HG03025 (cell line): Measurements from ENCODE around the gene HNF1B.
"Not testable (repeated sequence)": the region's sequence is repeated elsewhere in the genome, so short reads cannot be mapped to it uniquely, and the experiment has no call there.

Experiments used
- ATAC-seq: cut with Tn5 transposase; IDR thresholded peaks from one replicate; pipeline ENCODE4 v1.9.1; 2021; ENCODE audit warnings: mild to moderate bottlenecking, moderate library complexity; ENCODE audit not compliant: unreplicated experiment, low FRiP score

HNF1B gene, protein sequence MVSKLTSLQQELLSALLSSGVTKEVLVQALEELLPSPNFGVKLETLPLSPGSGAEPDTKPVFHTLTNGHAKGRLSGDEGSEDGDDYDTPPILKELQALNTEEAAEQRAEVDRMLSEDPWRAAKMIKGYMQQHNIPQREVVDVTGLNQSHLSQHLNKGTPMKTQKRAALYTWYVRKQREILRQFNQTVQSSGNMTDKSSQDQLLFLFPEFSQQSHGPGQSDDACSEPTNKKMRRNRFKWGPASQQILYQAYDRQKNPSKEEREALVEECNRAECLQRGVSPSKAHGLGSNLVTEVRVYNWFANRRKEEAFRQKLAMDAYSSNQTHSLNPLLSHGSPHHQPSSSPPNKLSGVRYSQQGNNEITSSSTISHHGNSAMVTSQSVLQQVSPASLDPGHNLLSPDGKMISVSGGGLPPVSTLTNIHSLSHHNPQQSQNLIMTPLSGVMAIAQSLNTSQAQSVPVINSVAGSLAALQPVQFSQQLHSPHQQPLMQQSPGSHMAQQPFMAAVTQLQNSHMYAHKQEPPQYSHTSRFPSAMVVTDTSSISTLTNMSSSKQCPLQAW

GRCh38 chr17:37744961-37745800 is at the start of gene HNF1B:
HNF1B (minus strand) TSS chr17:37745059; CDS start chr17:37744884, 175 bp downstream.
- ATAC-seq = no peak

DNA sequence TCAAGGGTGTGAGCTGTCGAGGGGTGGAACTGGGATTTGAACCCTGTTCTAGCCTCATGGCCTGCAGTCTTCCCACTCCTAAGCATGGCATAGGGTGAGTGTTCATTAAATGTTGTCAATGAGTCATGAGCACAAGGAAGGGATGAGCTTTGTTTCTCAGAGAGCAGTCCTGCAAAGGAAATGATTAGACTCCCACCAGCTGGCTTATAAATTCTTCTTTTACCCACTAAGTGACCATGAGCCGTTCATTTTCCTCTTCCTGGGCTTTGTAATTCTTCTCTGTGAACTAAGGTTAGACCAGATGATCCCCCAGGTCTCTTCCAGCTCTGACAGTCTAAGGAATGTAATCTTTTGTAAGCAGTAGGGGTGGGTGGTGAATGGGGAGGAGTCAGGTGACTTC is 47.9 kb upstream of the HNF1B start:
- no peak for ATAC-seq

DNA sequence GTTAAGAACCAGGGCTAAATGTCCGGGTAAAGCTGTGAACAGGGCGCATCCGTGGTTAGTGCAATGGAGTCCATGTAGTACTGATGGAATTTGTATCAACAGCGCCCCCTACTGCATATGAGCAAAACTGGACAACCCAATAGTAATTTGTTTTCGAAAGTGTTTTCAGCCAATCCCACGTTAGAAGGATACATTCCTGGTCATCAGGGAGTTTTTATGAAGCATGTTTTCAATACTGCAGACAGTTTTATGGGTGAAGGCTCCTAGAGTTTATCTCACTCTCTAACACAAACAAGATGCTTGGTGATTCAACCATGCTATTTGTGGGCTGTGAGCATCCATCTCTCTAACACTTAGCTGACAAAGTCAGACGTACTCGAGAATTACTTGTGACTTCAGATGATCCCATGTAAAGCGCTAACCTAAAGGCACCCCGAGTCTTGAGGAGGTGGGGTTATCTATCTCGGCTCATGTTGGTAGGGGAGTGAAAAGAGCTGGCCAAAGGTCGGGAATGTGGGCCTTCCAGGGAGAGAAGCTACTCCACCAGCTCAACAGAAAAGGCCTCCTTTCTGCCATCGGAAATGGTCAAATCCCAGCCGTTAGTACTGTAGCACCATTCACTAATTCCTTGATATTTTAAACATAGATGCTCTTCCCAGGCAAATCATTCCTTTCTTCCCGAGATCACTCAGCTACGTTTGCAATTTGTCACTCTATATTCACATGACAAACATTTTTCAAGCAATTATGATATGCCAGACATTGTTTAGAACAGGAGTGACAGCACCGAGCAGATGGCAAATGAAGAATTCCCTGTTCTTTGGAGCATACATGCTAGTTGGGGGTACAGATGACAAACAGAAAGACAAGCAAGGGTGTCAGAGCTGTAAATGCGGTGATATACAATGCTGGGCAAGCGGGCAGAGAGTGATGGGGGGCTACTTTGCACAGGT is 46.9 kb upstream of the HNF1B start:
- ATAC-seq = no peak

DNA sequence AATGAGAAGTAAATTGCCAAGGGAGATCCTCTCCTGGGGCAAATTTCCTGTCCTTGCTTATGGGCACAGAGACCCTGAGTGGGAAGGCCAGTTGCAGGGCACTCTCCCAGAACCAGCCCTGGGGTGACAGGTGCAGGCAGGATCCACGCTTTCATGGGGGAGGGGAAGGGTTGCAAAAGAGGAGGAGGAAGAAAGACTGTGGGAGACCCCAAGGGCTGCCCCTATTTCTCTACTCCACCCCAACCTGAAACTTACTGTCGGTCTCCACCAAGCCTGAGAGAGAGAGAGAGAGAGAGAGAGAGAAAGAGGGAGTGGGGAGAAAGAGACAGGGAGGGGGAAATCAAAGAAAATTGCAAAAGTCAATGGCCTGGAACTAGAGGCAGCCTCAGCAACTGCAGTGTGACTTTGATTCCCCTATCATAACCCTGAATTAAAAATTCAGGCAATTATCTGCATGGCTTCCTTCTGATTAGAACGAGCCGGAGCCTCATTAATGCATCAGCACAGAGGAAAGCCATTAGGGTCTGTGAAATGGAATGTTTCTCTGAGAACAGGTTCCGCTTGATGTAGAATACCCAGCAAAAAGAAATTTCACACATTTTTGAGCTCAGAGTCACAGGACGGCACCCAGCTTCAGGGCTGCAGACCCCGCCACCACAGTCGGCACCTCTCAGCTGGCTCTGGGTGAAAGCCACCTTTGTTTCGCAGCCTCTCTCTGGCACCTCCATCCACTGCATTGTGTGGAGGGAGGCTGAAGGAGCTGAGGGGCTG is 45.1 kb upstream of the HNF1B start:
- ATAC-seq = no peak

DNA sequence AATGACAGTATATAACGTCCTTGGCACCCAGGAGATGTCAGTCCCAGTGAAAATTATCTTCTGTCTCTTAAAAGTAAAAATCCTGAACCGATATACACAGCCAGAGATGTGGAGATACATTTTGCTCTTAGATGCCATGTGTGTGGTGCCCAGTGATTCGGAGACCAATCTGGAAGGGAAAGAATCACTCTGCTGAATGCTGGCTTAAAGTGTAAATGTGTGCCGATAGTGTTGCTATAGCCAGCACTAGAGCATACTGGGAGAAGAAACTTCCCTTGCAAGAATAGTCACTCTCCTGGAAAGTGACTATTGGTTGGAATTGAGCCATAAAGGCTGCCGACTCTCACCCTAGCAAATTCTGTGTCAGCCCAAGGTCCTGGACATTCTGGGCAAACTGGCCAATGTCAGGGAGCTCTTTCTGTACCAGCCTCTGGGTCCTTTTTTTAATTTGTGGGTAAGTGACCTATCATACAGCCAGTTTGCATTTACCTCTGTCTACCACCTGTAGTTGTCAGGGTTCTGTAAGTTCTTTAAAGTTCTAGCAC is 44.2 kb upstream of the HNF1B start:
- ATAC-seq = no peak

GRCh38 chr17:37788526-37788925 is 43.7 kb upstream of the HNF1B start:
- no peak for ATAC-seq

DNA sequence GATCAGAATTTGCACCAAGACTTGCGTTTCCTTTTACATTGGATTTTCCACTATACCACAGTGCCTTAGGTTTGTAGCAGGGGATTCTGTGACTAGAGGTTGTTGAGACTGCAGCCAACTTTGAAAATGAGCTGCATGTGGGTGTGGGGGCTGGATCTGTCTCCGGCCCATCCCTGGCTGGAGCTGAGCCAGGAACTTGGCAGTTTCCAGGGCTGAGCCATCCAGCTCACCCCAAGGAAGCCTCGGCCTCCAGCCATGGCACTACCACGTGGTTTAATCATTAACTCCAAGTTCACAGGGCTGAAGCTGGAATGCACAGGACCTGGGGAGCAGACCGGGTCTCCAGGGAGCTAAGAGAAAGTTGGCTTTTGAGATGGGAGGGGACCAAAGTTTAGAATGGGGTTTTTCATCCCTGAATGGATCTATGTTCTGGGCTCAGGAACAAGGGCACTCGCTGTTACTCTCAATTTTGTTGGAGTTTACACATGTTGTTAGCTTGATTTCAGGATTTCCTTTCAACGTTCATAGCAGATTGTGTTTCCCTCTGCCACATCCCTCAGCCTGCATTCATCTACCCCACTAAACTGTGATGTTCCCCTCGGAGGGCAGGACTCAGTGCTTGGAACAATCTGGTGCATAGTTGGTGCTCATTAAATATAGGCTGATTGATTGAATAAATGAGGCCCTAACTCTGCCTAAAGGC is 42.3 kb upstream of the HNF1B start:
- no peak for ATAC-seq

DNA sequence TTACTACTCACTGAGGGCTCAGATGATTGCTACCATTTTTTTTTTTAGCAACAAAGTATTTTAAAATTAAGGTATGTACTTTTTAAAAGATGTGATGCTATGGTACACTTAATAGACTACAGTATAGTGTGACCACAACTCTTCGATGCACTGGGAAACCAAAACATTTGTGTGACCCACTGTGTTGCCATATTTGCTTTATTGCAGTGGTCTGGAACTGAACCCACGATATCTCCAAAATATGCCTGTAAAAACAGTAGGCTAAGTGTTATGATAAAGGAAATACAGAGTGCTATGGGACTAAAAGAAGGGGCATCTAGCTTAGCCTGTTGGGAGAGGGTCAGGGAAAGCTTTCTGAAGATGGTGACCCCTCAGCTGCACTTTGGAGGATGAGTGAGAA is 41.6 kb upstream of the HNF1B start:
- ATAC-seq = no peak

DNA sequence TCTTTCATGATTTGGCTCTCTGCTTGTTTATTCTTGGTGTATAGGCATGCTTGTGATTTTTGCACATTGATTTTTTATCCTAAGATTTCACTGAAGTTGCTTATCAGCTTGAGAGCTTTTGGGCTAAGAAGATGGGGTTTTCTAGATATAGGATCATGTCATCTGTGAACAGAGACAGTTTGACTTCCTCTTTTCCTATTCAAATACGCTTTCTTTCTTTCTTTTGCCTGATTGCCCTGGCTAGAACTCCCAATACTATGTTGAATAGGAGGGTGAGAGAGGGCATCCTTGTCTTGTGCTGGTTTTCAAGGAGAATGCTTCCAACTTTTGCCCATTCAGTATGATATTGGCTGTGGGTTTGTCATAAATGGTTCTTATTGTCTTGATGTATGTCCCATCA is 37.6 kb upstream of the HNF1B start:
- not testable (repeated sequence) for ATAC-seq

GRCh38 chr17:37781451-37781850 is 36.6 kb upstream of the HNF1B start:
- no peak for ATAC-seq

DNA sequence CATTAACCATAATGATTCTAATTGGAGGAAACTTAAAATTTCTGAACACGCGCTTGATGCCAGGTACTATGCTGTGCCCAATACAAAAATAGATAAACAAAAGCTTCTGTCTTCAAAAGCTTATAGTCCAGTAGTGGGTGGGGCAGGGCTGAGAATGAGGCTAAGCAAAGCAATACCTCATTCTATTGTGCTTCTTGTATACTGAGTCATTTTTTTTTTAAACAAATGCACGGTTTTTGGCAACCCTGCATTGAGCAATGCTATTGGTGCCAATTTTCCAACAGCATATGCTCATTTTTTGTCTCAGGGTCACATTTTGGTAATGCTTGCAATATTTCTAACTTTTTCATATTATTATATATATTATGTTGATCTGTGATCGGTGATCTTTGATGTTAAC is 34.7 kb upstream of the HNF1B start:
- no peak for ATAC-seq

GRCh38 chr17:37774504-37774903 is 29.6 kb upstream of the HNF1B start:
- no peak for ATAC-seq

DNA sequence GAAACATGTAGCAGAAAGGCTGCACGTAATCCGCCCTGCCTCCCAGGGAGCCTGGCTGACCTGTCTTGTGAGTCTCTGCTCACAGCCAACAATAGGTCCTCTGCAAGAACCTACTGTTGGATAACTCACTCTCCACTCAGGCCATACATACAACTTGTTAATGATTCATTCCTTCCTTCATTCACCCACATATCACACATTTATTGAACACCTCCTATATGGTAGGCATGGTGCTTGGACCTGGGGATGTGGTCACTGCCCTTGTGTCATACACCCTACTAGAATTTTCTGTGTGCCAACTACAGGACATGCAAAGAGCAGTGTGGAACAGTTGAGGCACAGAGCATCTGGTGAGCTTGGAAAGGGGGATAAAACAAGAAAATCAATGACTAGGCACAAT is 28.1 kb upstream of the HNF1B start:
- no peak for ATAC-seq

DNA sequence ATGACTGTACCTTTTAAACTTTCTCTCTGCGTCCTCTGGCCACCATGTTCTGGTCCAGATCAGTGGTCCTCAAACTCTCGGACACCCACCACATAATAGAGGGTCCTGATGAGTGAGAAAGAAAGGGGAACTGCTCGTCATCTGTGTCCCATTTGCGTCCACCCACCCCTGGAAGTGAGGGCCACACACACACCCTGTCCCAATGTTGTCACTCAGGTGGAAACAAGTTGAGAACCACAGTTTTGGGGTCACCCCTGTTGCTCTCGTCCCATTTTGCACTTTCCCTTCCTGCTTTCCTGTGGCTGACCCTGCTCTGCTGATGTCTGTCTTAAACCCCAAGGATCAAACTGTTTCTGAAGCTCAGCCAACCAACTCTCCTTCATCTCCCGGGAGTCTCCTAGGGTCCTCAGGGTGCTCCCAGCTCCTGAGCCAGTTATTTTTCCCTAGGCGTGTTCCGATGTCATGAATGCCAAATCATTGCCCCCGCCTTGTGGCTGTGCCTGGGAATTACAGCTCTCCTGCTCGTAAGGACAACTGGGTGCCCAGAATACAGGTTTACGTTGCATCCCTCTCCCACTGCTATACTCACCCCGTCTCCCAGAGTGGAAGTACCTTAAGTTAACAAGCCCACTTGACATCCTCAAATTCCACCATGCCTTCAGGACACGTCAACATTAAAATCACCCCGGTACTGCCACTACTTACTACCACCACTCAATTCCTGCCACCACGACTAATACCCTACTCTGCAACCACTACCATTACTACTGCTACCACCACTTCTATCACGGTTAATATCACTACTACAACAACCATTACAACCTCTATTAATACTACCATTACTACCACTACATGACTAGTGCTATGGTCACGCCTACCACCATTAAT is 26.0 kb upstream of the HNF1B start:
- ATAC-seq = no peak

GRCh38 chr17:37769050-37769449 is 24.2 kb upstream of the HNF1B start:
- ATAC-seq = no peak

- ATAC-seq = no peak
Observed at GRCh38 chr17:37768438-37768837, 23.6 kb upstream of the HNF1B start.

- ATAC-seq = no peak
Observed at GRCh38 chr17:37766971-37767370, 22.1 kb upstream of the HNF1B start.

DNA sequence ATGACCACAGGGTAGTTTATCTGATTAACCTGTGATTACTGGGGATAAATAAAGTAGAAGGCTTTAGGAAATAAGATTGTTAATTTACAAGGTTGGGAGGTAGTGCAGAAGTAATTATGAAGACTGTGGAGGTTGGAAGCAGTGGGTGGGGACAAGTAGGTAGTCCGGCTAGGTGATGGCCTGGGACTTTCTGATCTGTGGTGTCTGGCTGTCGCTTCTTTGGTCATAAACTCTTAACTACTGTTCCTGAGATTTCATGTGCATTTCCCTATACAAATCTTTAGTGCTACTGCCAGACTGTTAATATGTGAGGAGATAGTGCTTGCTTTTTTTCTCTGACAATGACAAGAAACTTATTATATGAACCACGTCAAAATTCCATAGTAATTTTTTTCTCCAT is 19.5 kb upstream of the HNF1B start:
- ATAC-seq = no peak
